Spleen (tissue), 11 donors: ENCODE measurements around the gene IL17RD. TPM values are rescaled to one million over a fixed set of nuclear protein-coding genes. Genes with fewer than 3 reads are reported as not detected.

Experiments used
- DNase-seq: peaks from one replicate; pipeline ENCODE4 v3.0.0-alpha.2; 2020
- H3K27ac ChIP-seq, 8 donors: fragments of 200-600 bp; sonication (generic) in 7 of 8; 1 replicate in 4 of 8; 2 replicates in 4 of 8; pipeline versions ENCODE4 v1.5.0 to v1.8.0; 2016 to 2021; ENCODE audit warnings: inconsistent platforms in 4 of 8, mild to moderate bottlenecking in 4 of 8, moderate library complexity in 1 of 8
- H3K27me3 ChIP-seq, 7 donors: fragments of 200-600 bp; sonication (generic) in 6 of 7; replicated peaks in 1 of 7; 1 replicate in 4 of 7; 2 replicates in 3 of 7; pipeline versions ENCODE4 v1.5.0 to v1.8.0; 2016 to 2021; ENCODE audit warnings: inconsistent platforms in 3 of 7, mild to moderate bottlenecking in 1 of 7
- H3K36me3 ChIP-seq, 6 donors: fragments of 200-600 bp; sonication (generic) in 5 of 6; 1 replicate in 4 of 6; 2 replicates in 2 of 6; pipeline versions ENCODE4 v1.5.0 to v1.8.0; 2016 to 2021; ENCODE audit warnings: inconsistent platforms in 2 of 6
- H3K4me1 ChIP-seq, 6 donors: fragments of 200-600 bp; sonication (generic) in 5 of 6; 1 replicate in 3 of 6; 2 replicates in 3 of 6; pipeline versions ENCODE4 v1.5.0 to v1.8.0; 2016 to 2021; ENCODE audit warnings: inconsistent platforms in 3 of 6
- H3K4me3 ChIP-seq, 8 donors: fragments of 200-600 bp; sonication (generic) in 7 of 8; 1 replicate in 4 of 8; 2 replicates in 4 of 8; pipeline versions ENCODE4 v1.5.0 to v1.8.0; 2016 to 2021; ENCODE audit warnings: inconsistent platforms in 4 of 8, mild to moderate bottlenecking in 4 of 8, moderate library complexity in 2 of 8
- H3K9me3 ChIP-seq, 8 donors: fragments of 200-600 bp; sonication (generic) in 7 of 8; 1 replicate in 4 of 8; 2 replicates in 4 of 8; pipeline versions ENCODE4 v1.5.0 to v1.8.0; 2016 to 2021; ENCODE audit warnings: inconsistent platforms in 4 of 8
- POLR2A ChIP-seq, 3 donors: fragments of 450-650 bp; IDR thresholded peaks; one replicate each; pipeline ENCODE4 v1.5.1; 2017; ENCODE audit warnings: antibody characterized with exemption in 3 of 3, mild to moderate bottlenecking in 1 of 3
- POLR2AphosphoS5 ChIP-seq, 3 donors: sonication (generic); formaldehyde crosslinking; IDR thresholded peaks; one replicate each; pipeline ENCODE4 v1.5.1; 2017; ENCODE audit warnings: antibody characterized with exemption in 3 of 3
- WGBS, 5 donors: extraction: QIAGEN DNeasy Blood & Tissue Kit in 3 of 5; methylation state at CpG; one replicate each; pipeline versions ENCODE4 v1.1.5 to v1.1.7; 2013 to 2018; 5-methylcytosine and 5-hydroxymethylcytosine counted together
- intact Hi-C: fragments of 100-400 bp; cut with DNase I; formaldehyde crosslinking; loops from one replicate; pipeline ENCODE4 v1.15.0; 2023; ENCODE audit warnings: low total_unique reads
- polyA plus RNA-seq, 3 donors: library from polyadenylated mRNA; stranded (reverse); fragments of 200-250 nt; gene quantifications; one replicate each; pipeline ENCODE4 v1.2.1, GENCODE V29; 2013
- total RNA-seq, 7 donors: library from RNA; depleted of rRNA in 3 of 7; stranded (reverse); fragments of >200 nt in 3 of 7; fragmentation: NEBNext Ultra II Directional in 4 of 7; extraction: Animal tissue kit (Norgen Biotek cat#: 25700) in 4 of 7; gene quantifications; one replicate each; pipeline versions ENCODE4 v1.1.0 to v1.2.1, GENCODE V29; 2016 to 2021
- TF ChIP-seq, protein P1 (sequence below), 11 experiments: fragments of 200-600 bp in 7 of 11; fragments of 450-650 bp in 4 of 11; sonication (generic) in 4 of 11; IDR thresholded peaks in 8 of 11; conservative IDR thresholded peaks in 3 of 11; 1 replicate in 7 of 11; 2 replicates in 4 of 11; pipeline versions ENCODE4 v1.4.0 to v1.8.0; 2016 to 2021; ENCODE audit warnings: antibody characterized with exemption in 11 of 11, inconsistent platforms in 4 of 11, mild to moderate bottlenecking in 1 of 11
- donor health status: healthy with polysubstance abuse.
- donor health status: DM: no; HTN: no; CAD: no; lungs with moderate emphysema.
- donor health status: DM: no; HTN: no; CAD: no.
- donor health status: Bipolar disorder and iron deficiency.
- donor health status: healthy.
- donor health status: DM: no; HTN: no; CAD: no.
- donor health status: DM: yes; HTN: yes; CAD: no.

The IL17RD gene
- total and polyA plus RNA-seq, 10 donors, result 0.20 to 15.9 (median 2.8) TPM

DNA sequence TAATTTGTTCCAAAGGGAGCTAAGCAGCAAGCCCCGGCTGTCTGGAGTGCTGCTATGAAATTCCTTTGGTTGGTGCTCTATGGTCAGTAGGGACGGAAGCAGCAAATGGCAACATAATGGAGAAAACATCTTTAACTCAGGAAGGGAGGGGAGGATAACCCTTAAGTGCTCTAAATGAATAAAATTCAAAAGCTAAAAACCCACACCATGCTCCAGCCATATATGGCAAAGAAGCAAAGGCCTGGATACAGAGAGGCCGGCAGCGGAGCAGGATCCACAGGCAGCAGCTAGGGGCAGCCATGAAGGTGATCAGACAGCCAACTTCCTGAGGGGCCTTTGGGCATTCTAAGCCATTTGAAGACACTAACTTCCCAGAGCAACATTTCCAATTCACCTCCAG, 38.9 kb downstream of the IL17RD start:
- H3K4me1 ChIP-seq, result peaks cover 0 to 11% (median 4%) of the 10 kb centered on the region in 6 donors
- H3K4me3 ChIP-seq, result no peak overlapping the region
- WGBS, 5 donors, result 68 to 84% (median 75%) methylated on average over 4 of the region's 4 CpGs
- no peak for DNase-seq
- H3K27ac ChIP-seq, result peak overlapping the region in 2 of 8 donors; percentile 22 to 25
- no peaks in the 10 kb centered on the region for H3K9me3 ChIP-seq
- TF ChIP-seq, protein P1, sequence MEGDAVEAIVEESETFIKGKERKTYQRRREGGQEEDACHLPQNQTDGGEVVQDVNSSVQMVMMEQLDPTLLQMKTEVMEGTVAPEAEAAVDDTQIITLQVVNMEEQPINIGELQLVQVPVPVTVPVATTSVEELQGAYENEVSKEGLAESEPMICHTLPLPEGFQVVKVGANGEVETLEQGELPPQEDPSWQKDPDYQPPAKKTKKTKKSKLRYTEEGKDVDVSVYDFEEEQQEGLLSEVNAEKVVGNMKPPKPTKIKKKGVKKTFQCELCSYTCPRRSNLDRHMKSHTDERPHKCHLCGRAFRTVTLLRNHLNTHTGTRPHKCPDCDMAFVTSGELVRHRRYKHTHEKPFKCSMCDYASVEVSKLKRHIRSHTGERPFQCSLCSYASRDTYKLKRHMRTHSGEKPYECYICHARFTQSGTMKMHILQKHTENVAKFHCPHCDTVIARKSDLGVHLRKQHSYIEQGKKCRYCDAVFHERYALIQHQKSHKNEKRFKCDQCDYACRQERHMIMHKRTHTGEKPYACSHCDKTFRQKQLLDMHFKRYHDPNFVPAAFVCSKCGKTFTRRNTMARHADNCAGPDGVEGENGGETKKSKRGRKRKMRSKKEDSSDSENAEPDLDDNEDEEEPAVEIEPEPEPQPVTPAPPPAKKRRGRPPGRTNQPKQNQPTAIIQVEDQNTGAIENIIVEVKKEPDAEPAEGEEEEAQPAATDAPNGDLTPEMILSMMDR (IDR thresholded peaks at IDR 0.05 in 8 of 11, conservative IDR thresholded peaks at IDR 0.05 in 3 of 11), result no peak
- TF ChIP-seq POLR2AphosphoS5 (IDR thresholded peaks at IDR 0.05) (no peak), POLR2A (IDR thresholded peaks at IDR 0.05) (no peak)
- intact Hi-C loops, result no loop called here
- H3K36me3 ChIP-seq, result no peaks in the 10 kb centered on the region
- H3K27me3 ChIP-seq, result peaks cover 0 to 3% (median 0%) of the 10 kb centered on the region in 7 donors

DNA sequence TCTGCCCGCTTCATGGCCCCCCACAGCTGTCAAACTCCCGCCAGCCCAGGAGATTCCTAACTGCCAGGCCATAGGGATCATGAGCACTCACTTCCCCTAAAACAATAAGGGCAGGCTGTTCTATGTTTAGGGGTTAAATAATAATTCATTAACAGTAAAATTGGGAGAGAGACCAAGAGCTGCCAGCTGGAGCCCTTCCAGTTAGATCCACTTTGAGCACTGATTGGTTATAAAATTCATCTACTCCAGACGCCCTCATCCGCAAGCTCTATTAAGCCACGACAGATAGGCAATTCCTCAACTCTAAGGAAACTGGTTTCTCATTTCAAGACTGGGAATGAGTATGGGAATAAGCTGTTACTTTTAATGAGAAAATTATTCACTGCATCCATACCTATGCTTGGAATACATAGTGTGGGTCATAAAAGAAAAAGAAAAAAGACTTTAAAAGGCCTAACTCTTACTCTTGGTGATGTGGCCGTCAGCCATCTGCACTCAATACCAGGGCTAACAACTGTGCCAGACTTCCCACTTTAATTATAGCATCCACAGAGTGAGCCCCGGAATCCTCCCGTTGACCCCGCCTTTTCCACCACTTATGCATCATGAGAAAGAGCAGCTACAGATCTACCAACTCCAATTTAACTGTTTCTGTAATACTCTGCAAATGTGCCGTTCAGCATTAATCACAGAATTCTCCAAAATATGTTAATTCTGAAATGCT, 44.5 kb downstream of the IL17RD start:
- 69 to 82% (median 80%) methylated on average over 10 of the region's 10 CpGs for WGBS, 5 donors
- intact Hi-C loops, result no loop called here
- TF ChIP-seq POLR2AphosphoS5 (IDR thresholded peaks at IDR 0.05), result no peak
- no peak for TF ChIP-seq POLR2A (IDR thresholded peaks at IDR 0.05)
- TF ChIP-seq, protein P1 (IDR thresholded peaks at IDR 0.05 in 8 of 11, conservative IDR thresholded peaks at IDR 0.05 in 3 of 11), result no peak

DNA sequence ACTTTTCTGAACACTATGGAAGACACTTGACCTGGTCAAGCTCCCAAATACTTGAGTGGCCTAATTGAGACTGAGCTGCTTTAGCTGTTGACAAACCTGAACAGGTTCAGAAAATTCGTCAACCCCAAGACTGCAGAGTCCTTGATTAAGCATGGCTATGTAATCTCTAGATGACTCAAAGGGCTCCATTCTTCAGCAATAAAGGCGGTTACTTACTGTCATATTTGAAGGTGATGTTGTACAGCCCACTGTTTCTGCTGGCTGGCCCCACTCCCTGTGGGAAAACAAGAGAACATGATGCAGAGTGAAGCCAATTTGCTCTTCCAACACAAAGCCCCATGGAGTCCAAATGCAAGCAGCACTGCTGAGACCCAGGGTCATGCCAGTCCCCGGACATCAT, 45.1 kb downstream of the IL17RD start:
- no peaks in the 10 kb centered on the region for H3K9me3 ChIP-seq
- no peaks in the 10 kb centered on the region for H3K4me1 ChIP-seq
- no peak overlapping the region for H3K4me3 ChIP-seq
- H3K36me3 ChIP-seq, result no peaks in the 10 kb centered on the region
- peaks cover 0 to 3% (median 0%) of the 10 kb centered on the region in 7 donors for H3K27me3 ChIP-seq
- no peak for TF ChIP-seq POLR2A (IDR thresholded peaks at IDR 0.05)
- TF ChIP-seq, protein P1 (IDR thresholded peaks at IDR 0.05 in 8 of 11, conservative IDR thresholded peaks at IDR 0.05 in 3 of 11), result no peak
- no peak for TF ChIP-seq POLR2AphosphoS5 (IDR thresholded peaks at IDR 0.05)
- whole genome bisulfite sequencing, 5 donors, result 69 to 88% (median 77%) methylated on average over 3 of the region's 3 CpGs
- peak overlapping the region in 1 of 8 donors; percentile 16 for H3K27ac ChIP-seq
- intact Hi-C loops, result no loop called here
- DNase-seq, result no peak

More for the DNA sequence above, 44.5 kb downstream of the IL17RD start:
- no peak overlapping the region for H3K4me3 ChIP-seq
- H3K27ac ChIP-seq, result peak overlapping the region in 1 of 8 donors; percentile 16
- H3K9me3 ChIP-seq, result no peaks in the 10 kb centered on the region
- H3K36me3 ChIP-seq, result no peaks in the 10 kb centered on the region
- peaks cover 0 to 4% (median 0%) of the 10 kb centered on the region in 6 donors for H3K4me1 ChIP-seq
- H3K27me3 ChIP-seq, result peaks cover 0 to 3% (median 0%) of the 10 kb centered on the region in 7 donors
- DNase-seq, result no peak

DNA sequence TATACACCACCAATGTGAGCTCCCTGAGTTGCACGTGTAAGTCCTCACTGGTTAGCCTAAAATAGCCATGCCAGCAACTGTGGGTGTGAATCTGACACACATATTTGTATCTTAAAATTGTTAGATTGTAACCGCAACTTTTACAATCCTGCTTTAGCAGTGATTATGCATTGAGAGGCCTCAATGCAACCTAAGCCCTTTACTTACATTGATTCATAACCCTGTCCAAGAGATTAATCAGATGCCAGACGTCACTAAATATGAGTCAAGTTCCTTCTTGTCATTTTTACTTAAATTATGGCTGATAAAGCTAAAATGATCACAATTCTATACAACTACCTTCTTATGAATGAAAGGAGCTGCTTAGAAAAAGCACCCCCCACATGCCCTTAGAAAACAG, 46.9 kb downstream of the IL17RD start:
- no peak for DNase-seq
- intact Hi-C loops, result no loop called here
- no peaks in the 10 kb centered on the region for H3K9me3 ChIP-seq

More for the DNA sequence above, 46.9 kb downstream of the IL17RD start:
- Histone ChIP-seq H3K27ac (no peak overlapping the region), H3K4me3 (no peak overlapping the region), H3K27me3 (peaks cover 0 to 3% (median 0%) of the 10 kb centered on the region in 7 donors), H3K4me1 (no peaks in the 10 kb centered on the region), H3K36me3 (no peaks in the 10 kb centered on the region)
- 56 to 62% (median 57%) methylated on average over 3 of the region's 3 CpGs for WGBS, 5 donors
- no peak for TF ChIP-seq POLR2A (IDR thresholded peaks at IDR 0.05)
- TF ChIP-seq, protein P1 (IDR thresholded peaks at IDR 0.05 in 8 of 11, conservative IDR thresholded peaks at IDR 0.05 in 3 of 11), result no peak
- TF ChIP-seq POLR2AphosphoS5 (IDR thresholded peaks at IDR 0.05), result no peak
